Measurements from ENCODE around the gene MMP28.

DNA sequence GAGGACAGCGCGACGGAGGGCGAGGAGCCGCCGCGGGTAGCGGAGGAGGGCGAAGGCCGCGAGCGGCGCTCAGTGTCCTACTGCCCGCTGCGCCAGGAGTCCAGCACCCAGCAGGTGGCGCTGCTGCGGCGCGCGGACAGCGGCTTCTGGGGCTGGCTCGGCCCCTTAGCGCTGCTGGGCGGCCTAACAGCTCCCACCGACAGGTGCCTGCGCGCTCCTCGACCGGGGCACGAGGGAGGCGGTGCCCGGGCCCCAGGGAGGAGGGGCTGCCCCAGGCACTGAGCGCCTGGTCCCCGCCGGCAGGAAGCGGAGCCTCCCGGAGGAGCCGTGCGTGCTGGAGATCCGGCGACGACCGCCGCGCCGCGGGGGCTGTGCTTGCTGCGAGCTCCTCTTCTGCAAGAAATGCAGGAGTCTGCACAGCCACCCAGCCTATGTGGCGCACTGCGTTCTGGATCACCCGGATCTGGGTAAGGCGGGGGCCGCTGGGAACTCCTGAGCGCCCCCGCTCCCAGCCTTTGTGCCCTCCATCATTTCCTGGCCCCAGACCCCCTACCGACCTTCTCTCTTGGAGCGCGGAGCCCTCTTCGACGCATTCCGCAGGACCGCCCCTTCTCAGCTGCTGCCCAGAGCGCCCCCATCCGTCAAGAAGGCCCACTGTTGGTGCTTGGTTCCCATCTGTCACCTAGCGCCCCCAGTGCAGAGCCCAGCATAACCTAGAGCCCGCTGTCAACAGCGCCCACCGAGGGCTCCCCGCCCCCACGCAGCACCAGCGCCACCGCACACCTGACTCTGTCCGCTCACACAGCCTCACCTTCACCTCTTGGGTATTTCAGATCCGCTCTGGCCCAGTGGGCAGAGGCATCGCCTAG, 31.1 kb downstream of the MMP28 start:
- TF ChIP-seq, protein P1, sequence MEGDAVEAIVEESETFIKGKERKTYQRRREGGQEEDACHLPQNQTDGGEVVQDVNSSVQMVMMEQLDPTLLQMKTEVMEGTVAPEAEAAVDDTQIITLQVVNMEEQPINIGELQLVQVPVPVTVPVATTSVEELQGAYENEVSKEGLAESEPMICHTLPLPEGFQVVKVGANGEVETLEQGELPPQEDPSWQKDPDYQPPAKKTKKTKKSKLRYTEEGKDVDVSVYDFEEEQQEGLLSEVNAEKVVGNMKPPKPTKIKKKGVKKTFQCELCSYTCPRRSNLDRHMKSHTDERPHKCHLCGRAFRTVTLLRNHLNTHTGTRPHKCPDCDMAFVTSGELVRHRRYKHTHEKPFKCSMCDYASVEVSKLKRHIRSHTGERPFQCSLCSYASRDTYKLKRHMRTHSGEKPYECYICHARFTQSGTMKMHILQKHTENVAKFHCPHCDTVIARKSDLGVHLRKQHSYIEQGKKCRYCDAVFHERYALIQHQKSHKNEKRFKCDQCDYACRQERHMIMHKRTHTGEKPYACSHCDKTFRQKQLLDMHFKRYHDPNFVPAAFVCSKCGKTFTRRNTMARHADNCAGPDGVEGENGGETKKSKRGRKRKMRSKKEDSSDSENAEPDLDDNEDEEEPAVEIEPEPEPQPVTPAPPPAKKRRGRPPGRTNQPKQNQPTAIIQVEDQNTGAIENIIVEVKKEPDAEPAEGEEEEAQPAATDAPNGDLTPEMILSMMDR (IDR thresholded peaks at IDR 0.05) = peak; percentile 84 to 99 (median 94)
- TF ChIP-seq POLR2A (IDR thresholded peaks at IDR 0.05) (peak; percentile 23), POLR2AphosphoS5 (IDR thresholded peaks at IDR 0.05) (peak; percentile 52)
